NCI-H2171 treated with DMSO at 0.1 percent for 48 hours (cell line): ENCODE measurements around the gene HEPACAM.

Experiments used
- DNase-seq: peaks from one replicate; lab custom pipeline; 2025; lab: John Stamatoyannopoulos, UW

The HEPACAM gene

GRCh38 chr11:124942466-124943253, 6.8 kb upstream of the HEPACAM start:
- no peak for DNase-seq

- no peak for DNase-seq
These were observed 5.9 kb upstream of the HEPACAM start for GRCh38 chr11:124941703-124942102.

- no peak for DNase-seq
These were observed 3.1 kb upstream of the HEPACAM start for GRCh38 chr11:124938970-124939369.

- DNase-seq = no peak
These were observed 2.4 kb upstream of the HEPACAM start for GRCh38 chr11:124938206-124938765.

- DNase-seq = no peak
These were observed 1.6 kb upstream of the HEPACAM start for GRCh38 chr11:124937336-124937935.

GRCh38 chr11:124934862-124935547, 842 bp downstream of the HEPACAM start:
- no peak for DNase-seq

GRCh38 chr11:124930799-124931198, 5.0 kb downstream of the HEPACAM start:
- no peak for DNase-seq

GRCh38 chr11:124928942-124929665, 6.7 kb downstream of the HEPACAM start:
- no peak for DNase-seq

GRCh38 chr11:124923296-124923695, 12.6 kb downstream of the HEPACAM start:
- DNase-seq = no peak

- DNase-seq = no peak
These were observed 13.0 kb downstream of the HEPACAM start for GRCh38 chr11:124922831-124923230.

- peak; percentile 80 for DNase-seq
These were observed 14.8 kb downstream of the HEPACAM start for GRCh38 chr11:124920870-124921609.

GRCh38 chr11:124920356-124920755, 15.5 kb downstream of the HEPACAM start:
- DNase-seq = no peak

- peak; percentile 89 for DNase-seq
These were observed 15.9 kb downstream of the HEPACAM start for GRCh38 chr11:124919898-124920297.

- no peak for DNase-seq
These were observed 16.9 kb downstream of the HEPACAM start, which contains the start of gene HEPN1 for GRCh38 chr11:124918950-124919349. HEPN1 (plus strand) TSS chr11:124919250.

GRCh38 chr11:124917115-124917637, 18.7 kb downstream of the HEPACAM start:
- DNase-seq = peak; percentile 88

- DNase-seq = no peak
These were observed 19.5 kb downstream of the HEPACAM start for GRCh38 chr11:124916370-124916710.

GRCh38 chr11:124915541-124916369, 20.1 kb downstream of the HEPACAM start:
- DNase-seq = no peak

GRCh38 chr11:124902616-124903015, 33.2 kb downstream of the HEPACAM start:
- DNase-seq = no peak

- no peak for DNase-seq
These were observed 35.4 kb downstream of the HEPACAM start for GRCh38 chr11:124900464-124900863.
